Testis (tissue), 2 donors: ENCODE data around the gene ADAMTSL2.

ENCODE experiments used
- POLR2A ChIP-seq: fragments of 450-650 bp; IDR thresholded peaks from one replicate; pipeline ENCODE4 v1.6.1; 2017; ENCODE audit warnings: antibody characterized with exemption, mild to moderate bottlenecking, moderate library complexity
- TF ChIP-seq, protein P1 (sequence below), 3 experiments: fragments of 450-650 bp in 2 of 3; fragments of 200-600 bp in 1 of 3; sonication (generic) in 1 of 3; IDR thresholded peaks; one replicate each; pipeline ENCODE4 v1.5.1; 2016 to 2019; ENCODE audit warnings: antibody characterized with exemption in 3 of 3, mild to moderate bottlenecking in 2 of 3, moderate library complexity in 1 of 3

DNA sequence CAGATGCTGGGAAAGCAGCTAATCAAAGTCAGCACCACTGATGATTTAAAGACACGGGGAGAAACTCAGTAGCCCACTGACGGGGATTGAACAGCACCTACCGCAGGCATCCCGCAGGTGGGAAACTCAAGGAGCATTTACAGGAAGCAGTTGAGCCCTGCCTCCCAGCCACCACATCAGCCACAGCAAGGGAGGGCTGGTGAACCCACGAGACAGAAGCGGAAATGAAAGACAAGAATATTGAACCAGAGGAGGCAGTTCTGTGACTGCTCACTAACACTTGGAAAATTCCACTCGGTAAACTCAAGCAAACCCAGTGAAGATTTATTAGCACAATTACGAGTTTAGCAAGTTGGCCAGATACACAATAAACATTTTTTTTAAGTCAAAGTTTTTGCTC lies 85.3 kb downstream of the ADAMTSL2 start:
- TF ChIP-seq, protein P1, sequence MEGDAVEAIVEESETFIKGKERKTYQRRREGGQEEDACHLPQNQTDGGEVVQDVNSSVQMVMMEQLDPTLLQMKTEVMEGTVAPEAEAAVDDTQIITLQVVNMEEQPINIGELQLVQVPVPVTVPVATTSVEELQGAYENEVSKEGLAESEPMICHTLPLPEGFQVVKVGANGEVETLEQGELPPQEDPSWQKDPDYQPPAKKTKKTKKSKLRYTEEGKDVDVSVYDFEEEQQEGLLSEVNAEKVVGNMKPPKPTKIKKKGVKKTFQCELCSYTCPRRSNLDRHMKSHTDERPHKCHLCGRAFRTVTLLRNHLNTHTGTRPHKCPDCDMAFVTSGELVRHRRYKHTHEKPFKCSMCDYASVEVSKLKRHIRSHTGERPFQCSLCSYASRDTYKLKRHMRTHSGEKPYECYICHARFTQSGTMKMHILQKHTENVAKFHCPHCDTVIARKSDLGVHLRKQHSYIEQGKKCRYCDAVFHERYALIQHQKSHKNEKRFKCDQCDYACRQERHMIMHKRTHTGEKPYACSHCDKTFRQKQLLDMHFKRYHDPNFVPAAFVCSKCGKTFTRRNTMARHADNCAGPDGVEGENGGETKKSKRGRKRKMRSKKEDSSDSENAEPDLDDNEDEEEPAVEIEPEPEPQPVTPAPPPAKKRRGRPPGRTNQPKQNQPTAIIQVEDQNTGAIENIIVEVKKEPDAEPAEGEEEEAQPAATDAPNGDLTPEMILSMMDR (IDR thresholded peaks at IDR 0.05) = no peak
- no peak for TF ChIP-seq POLR2A
